K562 (cell line): ENCODE measurements around the gene NAP1L1. TPM values are rescaled to one million over a fixed set of nuclear protein-coding genes. Genes with fewer than 3 reads are reported as not detected.

Experiments used
- HEY1 ChIP-seq: fragments of 250-450 bp; sonication (Bioruptor Pico); IDR thresholded peaks from 2 replicates; pipeline ENCODE4 v1.5.0; 2020; ENCODE audit warnings: mild to moderate bottlenecking, moderate library complexity, borderline replicate concordance
- POLR2H ChIP-seq: IDR thresholded peaks from 2 replicates; pipeline ENCODE4 v1.6.1; 2016; ENCODE audit warnings: missing genetic modification characterization, low read depth, mild to moderate bottlenecking, control low read depth, missing compliant biosample characterization, moderate library complexity
- SRSF3 ChIP-seq: fragments of 200-400 bp; formaldehyde crosslinking; IDR thresholded peaks from 2 replicates; pipeline ENCODE4 v1.6.1; 2016; ENCODE audit warnings: mild to moderate bottlenecking, low read length, moderate library complexity; ENCODE audit not compliant: insufficient read depth
- ZC3H4 ChIP-seq: sonication (generic); formaldehyde crosslinking; IDR thresholded peaks from 2 replicates; pipeline ENCODE4 v1.9.0; 2021; ENCODE audit warnings: missing genetic modification reagents, borderline replicate concordance
- ZNF586 ChIP-seq: fragments of 450-650 bp; formaldehyde crosslinking; conservative IDR thresholded peaks from 2 replicates; pipeline ENCODE4 v1.4.0; 2020; ENCODE audit warnings: mild to moderate bottlenecking, moderate library complexity
- ZNF77 ChIP-seq: fragments of 250-450 bp; sonication (Bioruptor Pico); IDR thresholded peaks from 2 replicates; pipeline ENCODE4 v1.5.0; 2020
- polyA plus RNA-seq, 8 experiments: library from polyadenylated mRNA; depleted of rRNA in 4 of 8; stranded (reverse) in 5 of 8; unstranded in 3 of 8; fragments of >200 nt; fragmentation: Nextera tagmentation in 2 of 8; fragmentation: Illumina TruSeq in 1 of 8; extraction: Ambion mirVana in 2 of 8; extraction: Trizol in 1 of 8; gene quantifications; 2 replicates each; pipeline versions ENCODE4 v1.2.1 to v1.2.3, GENCODE V29; 2011 to 2014; ENCODE audit warnings: inconsistent platforms in 1 of 8, missing spikeins in 1 of 8
- total RNA-seq, 7 experiments: library from RNA; depleted of rRNA in 6 of 7; stranded (reverse); fragments of >200 nt in 6 of 7; fragmentation: Illumina TruSeq in 2 of 7; extraction: Trizol in 2 of 7; gene quantifications; 2 replicates each; pipeline versions ENCODE4 v1.2.1 to v1.2.3, GENCODE V29; 2011 to 2021; ENCODE audit warnings: low replicate concordance in 1 of 7
- TF ChIP-seq, protein P1 (sequence below), 3 experiments: fragments of 200-800 bp in 1 of 3; fragments of 250-450 bp in 1 of 3; fragments of 450-650 bp in 1 of 3; sonication (Bioruptor Pico) in 1 of 3; sonication (Bioruptor generic) in 1 of 3; formaldehyde crosslinking in 1 of 3; IDR thresholded peaks; 2 replicates each; pipeline versions ENCODE4 v1.6.1 to v1.8.0; 2016 to 2022; ENCODE audit warnings: mild to moderate bottlenecking in 2 of 3, missing genetic modification characterization in 2 of 3, missing compliant biosample characterization in 1 of 3, moderate library complexity in 1 of 3
- TF ChIP-seq, protein P2 (sequence below): fragments of 150-350 bp; conservative IDR thresholded peaks from 2 replicates; pipeline ENCODE4 v1.6.1; 2014; ENCODE audit warnings: low read length

The NAP1L1 gene
- total and polyA plus RNA-seq, 9 of the 15 experiments (the other 6 are each of a cell fraction or from before 2014, with no cell fraction given) = 287 to 747 (median 450) TPM

- no peak; the same call in 1 of the 2 replicates for TF ChIP-seq POLR2H
- TF ChIP-seq, protein P1, sequence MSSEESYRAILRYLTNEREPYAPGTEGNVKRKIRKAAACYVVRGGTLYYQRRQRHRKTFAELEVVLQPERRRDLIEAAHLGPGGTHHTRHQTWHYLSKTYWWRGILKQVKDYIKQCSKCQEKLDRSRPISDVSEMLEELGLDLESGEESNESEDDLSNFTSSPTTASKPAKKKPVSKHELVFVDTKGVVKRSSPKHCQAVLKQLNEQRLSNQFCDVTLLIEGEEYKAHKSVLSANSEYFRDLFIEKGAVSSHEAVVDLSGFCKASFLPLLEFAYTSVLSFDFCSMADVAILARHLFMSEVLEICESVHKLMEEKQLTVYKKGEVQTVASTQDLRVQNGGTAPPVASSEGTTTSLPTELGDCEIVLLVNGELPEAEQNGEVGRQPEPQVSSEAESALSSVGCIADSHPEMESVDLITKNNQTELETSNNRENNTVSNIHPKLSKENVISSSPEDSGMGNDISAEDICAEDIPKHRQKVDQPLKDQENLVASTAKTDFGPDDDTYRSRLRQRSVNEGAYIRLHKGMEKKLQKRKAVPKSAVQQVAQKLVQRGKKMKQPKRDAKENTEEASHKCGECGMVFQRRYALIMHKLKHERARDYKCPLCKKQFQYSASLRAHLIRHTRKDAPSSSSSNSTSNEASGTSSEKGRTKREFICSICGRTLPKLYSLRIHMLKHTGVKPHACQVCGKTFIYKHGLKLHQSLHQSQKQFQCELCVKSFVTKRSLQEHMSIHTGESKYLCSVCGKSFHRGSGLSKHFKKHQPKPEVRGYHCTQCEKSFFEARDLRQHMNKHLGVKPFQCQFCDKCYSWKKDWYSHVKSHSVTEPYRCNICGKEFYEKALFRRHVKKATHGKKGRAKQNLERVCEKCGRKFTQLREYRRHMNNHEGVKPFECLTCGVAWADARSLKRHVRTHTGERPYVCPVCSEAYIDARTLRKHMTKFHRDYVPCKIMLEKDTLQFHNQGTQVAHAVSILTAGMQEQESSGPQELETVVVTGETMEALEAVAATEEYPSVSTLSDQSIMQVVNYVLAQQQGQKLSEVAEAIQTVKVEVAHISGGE (CRISPR knock-in tag; IDR thresholded peaks at IDR 0.05) = peak in 1 of 3 experiments; percentile 16; a peak in 1 of 6 replicates
- TF ChIP-seq, protein P2, sequence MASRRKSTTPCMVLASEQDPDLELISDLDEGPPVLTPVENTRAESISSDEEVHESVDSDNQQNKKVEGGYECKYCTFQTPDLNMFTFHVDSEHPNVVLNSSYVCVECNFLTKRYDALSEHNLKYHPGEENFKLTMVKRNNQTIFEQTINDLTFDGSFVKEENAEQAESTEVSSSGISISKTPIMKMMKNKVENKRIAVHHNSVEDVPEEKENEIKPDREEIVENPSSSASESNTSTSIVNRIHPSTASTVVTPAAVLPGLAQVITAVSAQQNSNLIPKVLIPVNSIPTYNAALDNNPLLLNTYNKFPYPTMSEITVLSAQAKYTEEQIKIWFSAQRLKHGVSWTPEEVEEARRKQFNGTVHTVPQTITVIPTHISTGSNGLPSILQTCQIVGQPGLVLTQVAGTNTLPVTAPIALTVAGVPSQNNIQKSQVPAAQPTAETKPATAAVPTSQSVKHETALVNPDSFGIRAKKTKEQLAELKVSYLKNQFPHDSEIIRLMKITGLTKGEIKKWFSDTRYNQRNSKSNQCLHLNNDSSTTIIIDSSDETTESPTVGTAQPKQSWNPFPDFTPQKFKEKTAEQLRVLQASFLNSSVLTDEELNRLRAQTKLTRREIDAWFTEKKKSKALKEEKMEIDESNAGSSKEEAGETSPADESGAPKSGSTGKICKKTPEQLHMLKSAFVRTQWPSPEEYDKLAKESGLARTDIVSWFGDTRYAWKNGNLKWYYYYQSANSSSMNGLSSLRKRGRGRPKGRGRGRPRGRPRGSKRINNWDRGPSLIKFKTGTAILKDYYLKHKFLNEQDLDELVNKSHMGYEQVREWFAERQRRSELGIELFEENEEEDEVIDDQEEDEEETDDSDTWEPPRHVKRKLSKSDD = no peak
- TF ChIP-seq SRSF3 = no peak
- no peak for TF ChIP-seq HEY1 (CRISPR knock-in tag)
- peak; percentile 54; the same call in 1 of the 2 replicates for TF ChIP-seq ZC3H4 (CRISPR knock-in tag)
- TF ChIP-seq ZNF77 = no peak
- TF ChIP-seq ZNF586 = no peak
Measured at GRCh38 chr12:76032043-76032981, 52.2 kb downstream of the NAP1L1 start (continued).
